ENCODE measurements around the gene TGFB1. TPM values are rescaled to one million over a fixed set of nuclear protein-coding genes. Genes with fewer than 3 reads are reported as not detected.
A peak's percentile ranks its signal among the peaks of the same experiment; 100 is the strongest.

The TGFB1 gene
- total RNA-seq, result 10 to 100 TPM; 27.0 to 39.3 (median 33.3) TPM
- polyA plus RNA-seq, result 23.9 TPM
- long read RNA-seq, donor 1, transcript TGFB1-201 (7 exons, 2,769 nt), result major isoform, 87 of 101 reads
- long read RNA-seq, donor 1, partial matches to known transcripts, result 0 of 101 reads
- long read RNA-seq, donor 1, other reads (novel, unspliced or antisense), result 14 of 101 reads
- long read RNA-seq, donor 2, transcript TGFB1-201 (7 exons, 2,769 nt), result major isoform, 42 of 48 reads
- long read RNA-seq, donor 2, partial matches to known transcripts, result 0 of 48 reads
- long read RNA-seq, donor 2, other reads (novel, unspliced or antisense), result 6 of 48 reads
- long read RNA-seq, donor 3, partial matches to known transcripts, result 0 of 10 reads
- long read RNA-seq, donor 3, other reads (novel, unspliced or antisense), result 6 of 10 reads
- long read RNA-seq, donor 4, transcript TGFB1-201 (7 exons, 2,769 nt), result major isoform, 62 of 70 reads
- long read RNA-seq, donor 4, partial matches to known transcripts, result 0 of 70 reads
- long read RNA-seq, donor 4, other reads (novel, unspliced or antisense), result 8 of 70 reads

GRCh38 chr19:41353466-41354342, at the start of gene TGFB1:
Gene TGFB1 (minus strand): TSS chr19:41353922. CDS start chr19:41353044, 878 bp downstream.
- ATAC-seq (peak; percentile 71 to 83), DNase-seq (peak; percentile 90 to 97 (median 96))
- intact Hi-C loops (cut with DNase I), result loop anchor here in 1 of 4 donors (10.0 kb wide), 1 partner anchor 81 kb away; the partner anchor contains the start of gene DMAC2
- Histone ChIP-seq H3K4me3 (ENCODE audit: low read length) (peak within 1 kb of the TSS; percentile 93), H3K9me3 (ENCODE audit: control insufficient read depth, low read length) (no peaks in the 10 kb centered on the region), H3K27ac (ENCODE audit: low read length) (peak within 1 kb of the TSS; percentile 79), H3K4me1 (ENCODE audit: control insufficient read depth, insufficient read depth, low read length) (peaks cover 3% of the 10 kb centered on the region), H3K27me3 (ENCODE audit: control insufficient read depth, insufficient read depth) (no peaks in the 10 kb centered on the region)
- under 1% methylated on average over 78 of the region's 78 CpGs for WGBS

- Histone ChIP-seq H3K27ac (ENCODE audit: low read length) (no peak overlapping the region), H3K4me1 (ENCODE audit: control insufficient read depth, insufficient read depth, low read length) (peaks cover 6% of the 10 kb centered on the region), H3K27me3 (ENCODE audit: control insufficient read depth, insufficient read depth) (no peaks in the 10 kb centered on the region), H3K9me3 (ENCODE audit: control insufficient read depth, low read length) (no peaks in the 10 kb centered on the region), H3K4me3 (ENCODE audit: low read length) (no peak overlapping the region)
- DNase-seq (no peak), ATAC-seq (no peak)
- intact Hi-C loops (cut with DNase I), result no loop called here
- 68% methylated on average over 3 of the region's 3 CpGs for WGBS
Observed at GRCh38 chr19:41402010-41402409, 48.3 kb upstream of the TGFB1 start.

- Histone ChIP-seq H3K27me3 (ENCODE audit: control insufficient read depth, insufficient read depth) (no peaks in the 10 kb centered on the region), H3K4me1 (ENCODE audit: control insufficient read depth, insufficient read depth, low read length) (peaks cover 6% of the 10 kb centered on the region), H3K9me3 (ENCODE audit: control insufficient read depth, low read length) (no peaks in the 10 kb centered on the region), H3K27ac (ENCODE audit: low read length) (peak overlapping the region; percentile 28), H3K4me3 (ENCODE audit: low read length) (no peak overlapping the region)
- intact Hi-C loops (cut with DNase I), result no loop called here
- ATAC-seq (peak in 1 of 2 donors; percentile 54), DNase-seq (no peak)
- 52% methylated on average over 4 of the region's 4 CpGs for WGBS
Observed at GRCh38 chr19:41401483-41401882, 47.8 kb upstream of the TGFB1 start.

GRCh38 chr19:41399525-41399924, 45.8 kb upstream of the TGFB1 start:
- no peak overlapping the region for H3K4me3 ChIP-seq (ENCODE audit: low read length)
- peaks cover 6% of the 10 kb centered on the region for H3K4me1 ChIP-seq (ENCODE audit: control insufficient read depth, insufficient read depth, low read length)
- DNase-seq (no peak), ATAC-seq (no peak)
- no peaks in the 10 kb centered on the region for H3K27me3 ChIP-seq (ENCODE audit: control insufficient read depth, insufficient read depth)
- intact Hi-C loops (cut with DNase I), result no loop called here
- H3K27ac ChIP-seq (ENCODE audit: low read length), result no peak overlapping the region
- 92% methylated on average over 2 of the region's 2 CpGs for WGBS
- H3K9me3 ChIP-seq (ENCODE audit: control insufficient read depth, low read length), result no peaks in the 10 kb centered on the region

GRCh38 chr19:41399091-41399490, 45.4 kb upstream of the TGFB1 start:
- H3K27ac ChIP-seq (ENCODE audit: low read length), result no peak overlapping the region
- no peaks in the 10 kb centered on the region for H3K9me3 ChIP-seq (ENCODE audit: control insufficient read depth, low read length)
- DNase-seq (no peak), ATAC-seq (no peak)
- 89% methylated on average over 3 of the region's 3 CpGs for WGBS
- peaks cover 6% of the 10 kb centered on the region for H3K4me1 ChIP-seq (ENCODE audit: control insufficient read depth, insufficient read depth, low read length)
- intact Hi-C loops (cut with DNase I), result no loop called here
- no peaks in the 10 kb centered on the region for H3K27me3 ChIP-seq (ENCODE audit: control insufficient read depth, insufficient read depth)
- H3K4me3 ChIP-seq (ENCODE audit: low read length), result no peak overlapping the region

- no peak for ATAC-seq
- peak overlapping the region; percentile 98 for H3K4me3 ChIP-seq (ENCODE audit: low read length)
- intact Hi-C loops (cut with DNase I), result no loop called here
- WGBS, result 48% methylated on average over 3 of the region's 3 CpGs
- H3K4me1 ChIP-seq (ENCODE audit: control insufficient read depth, insufficient read depth, low read length), result peaks cover 6% of the 10 kb centered on the region
- no peak for DNase-seq
- H3K9me3 ChIP-seq (ENCODE audit: control insufficient read depth, low read length), result no peaks in the 10 kb centered on the region
- no peak overlapping the region for H3K27ac ChIP-seq (ENCODE audit: low read length)
- no peaks in the 10 kb centered on the region for H3K27me3 ChIP-seq (ENCODE audit: control insufficient read depth, insufficient read depth)
Observed at GRCh38 chr19:41398598-41398997, 44.9 kb upstream of the TGFB1 start.

- DNase-seq, result no peak
- H3K27ac ChIP-seq (ENCODE audit: low read length), result peak overlapping the region; percentile 89
- no peaks in the 10 kb centered on the region for H3K27me3 ChIP-seq (ENCODE audit: control insufficient read depth, insufficient read depth)
- intact Hi-C loops (cut with DNase I), result no loop called here
- no peaks in the 10 kb centered on the region for H3K9me3 ChIP-seq (ENCODE audit: control insufficient read depth, low read length)
- under 1% methylated on average over 5 of the region's 5 CpGs for WGBS
- no peak for ATAC-seq
- peak overlapping the region; percentile 98 for H3K4me3 ChIP-seq (ENCODE audit: low read length)
- H3K4me1 ChIP-seq (ENCODE audit: control insufficient read depth, insufficient read depth, low read length), result peaks cover 6% of the 10 kb centered on the region
Observed at GRCh38 chr19:41398050-41398418, 44.3 kb upstream of the TGFB1 start.

- Histone ChIP-seq H3K9me3 (ENCODE audit: control insufficient read depth, low read length) (no peaks in the 10 kb centered on the region), H3K27me3 (ENCODE audit: control insufficient read depth, insufficient read depth) (no peaks in the 10 kb centered on the region), H3K4me3 (ENCODE audit: low read length) (peak within 1 kb of the TSS; percentile 98), H3K4me1 (ENCODE audit: control insufficient read depth, insufficient read depth, low read length) (peaks cover 6% of the 10 kb centered on the region), H3K27ac (ENCODE audit: low read length) (peak within 1 kb of the TSS; percentile 89)
- WGBS, result under 1% methylated on average over 50 of the region's 50 CpGs
- DNase-seq (peak; percentile 99 to 100 (median 99)), ATAC-seq (peak; percentile 97 to 98)
- intact Hi-C loops (cut with DNase I), result no loop called here
Observed at GRCh38 chr19:41397086-41398049, 43.6 kb upstream of the TGFB1 start, which contains the start of the genes BCKDHA and EXOSC5. Gene BCKDHA (plus strand): TSS chr19:41397818. CDS start chr19:41397828, 10 bp downstream. Gene EXOSC5 (minus strand): TSS chr19:41397359. CDS start chr19:41397328, 31 bp downstream.

GRCh38 chr19:41395355-41395754, 41.6 kb upstream of the TGFB1 start:
- H3K4me3 ChIP-seq (ENCODE audit: low read length), result no peak overlapping the region
- no peak overlapping the region for H3K27ac ChIP-seq (ENCODE audit: low read length)
- DNase-seq, result no peak
- 73% methylated on average over 6 of the region's 6 CpGs for WGBS
- intact Hi-C loops (cut with DNase I), result no loop called here
- no peaks in the 10 kb centered on the region for H3K27me3 ChIP-seq (ENCODE audit: control insufficient read depth, insufficient read depth)
- no peak for ATAC-seq
- peaks cover 6% of the 10 kb centered on the region for H3K4me1 ChIP-seq (ENCODE audit: control insufficient read depth, insufficient read depth, low read length)
- H3K9me3 ChIP-seq (ENCODE audit: control insufficient read depth, low read length), result no peaks in the 10 kb centered on the region

GRCh38 chr19:41392775-41393174, 39.1 kb upstream of the TGFB1 start:
- intact Hi-C loops (cut with DNase I), result no loop called here
- ATAC-seq (no peak), DNase-seq (no peak)
- Histone ChIP-seq H3K4me3 (ENCODE audit: low read length) (no peak overlapping the region), H3K27me3 (ENCODE audit: control insufficient read depth, insufficient read depth) (no peaks in the 10 kb centered on the region), H3K4me1 (ENCODE audit: control insufficient read depth, insufficient read depth, low read length) (no peaks in the 10 kb centered on the region), H3K27ac (ENCODE audit: low read length) (no peak overlapping the region), H3K9me3 (ENCODE audit: control insufficient read depth, low read length) (no peaks in the 10 kb centered on the region)
- WGBS, result 79% methylated on average over 12 of the region's 12 CpGs
